CD4-positive, alpha-beta memory T cell (primary cell): Measurements from ENCODE around the gene ADSS1. TPM values are rescaled to one million over a fixed set of nuclear protein-coding genes. Genes with fewer than 3 reads are reported as not detected.
"Not testable (repeated sequence)": the region's sequence is repeated elsewhere in the genome, so short reads cannot be mapped to it uniquely, and the experiment has no call there.

Source experiments
- CTCF ChIA-PET: fragments of 350-600 bp; sonication (Branson Sonifier 250); formaldehyde crosslinking; loops from one replicate; lab custom pipeline; 2021; ENCODE audit warnings: inconsistent platforms; ENCODE audit not compliant: partially characterized antibody; lab: Charles Lee
- POLR2A ChIA-PET: fragments of 350-600 bp; sonication (Branson Sonifier 250); formaldehyde crosslinking; loops from one replicate; lab custom pipeline; 2021; ENCODE audit not compliant: partially characterized antibody; lab: Charles Lee
- DNase-seq, 5 donors: peaks; one replicate each; pipeline versions ENCODE4 v3.0.0 to v3.0.0-alpha.2; 2020 to 2022; ENCODE audit warnings: mixed read lengths in 1 of 5
- H3K27ac ChIP-seq: one replicate; pipeline ENCODE4 v1.7.0; 2013; ENCODE audit warnings: low read depth, low read length
- H3K27me3 ChIP-seq: 2 replicates; pipeline ENCODE4 v1.7.0; 2013; ENCODE audit warnings: mild to moderate bottlenecking, low read length, moderate library complexity; ENCODE audit not compliant: insufficient read depth
- H3K36me3 ChIP-seq: 2 replicates; pipeline ENCODE4 v1.7.0; 2013; ENCODE audit warnings: mild to moderate bottlenecking, low read length, moderate library complexity; ENCODE audit not compliant: insufficient read depth
- H3K4me1 ChIP-seq: 2 replicates; pipeline ENCODE4 v1.7.0; 2013; ENCODE audit warnings: mild to moderate bottlenecking, low read length, moderate library complexity; ENCODE audit not compliant: insufficient read depth
- H3K4me3 ChIP-seq, 2 donors: one replicate each; pipeline ENCODE4 v1.7.0; 2013; ENCODE audit warnings: low read length in 2 of 2, mild to moderate bottlenecking in 1 of 2
- H3K9me3 ChIP-seq, 2 donors: one replicate each; pipeline ENCODE4 v1.7.0; 2013; ENCODE audit warnings: low read length in 2 of 2, control low read depth in 1 of 2; ENCODE audit not compliant: control insufficient read depth in 1 of 2
- H3K27ac Mint-ChIP-seq, 7 donors: one replicate each; pipeline ENCODE4 v1.8.0; 2020 to 2021; ENCODE audit warnings: mixed read lengths in 7 of 7, mild to moderate bottlenecking in 6 of 7, inconsistent platforms in 3 of 7, moderate library complexity in 3 of 7
- H3K27me3 Mint-ChIP-seq, 2 donors: one replicate each; pipeline ENCODE4 v1.8.0; 2020 to 2021; ENCODE audit warnings: mixed read lengths in 2 of 2
- H3K36me3 Mint-ChIP-seq, 2 donors: one replicate each; pipeline ENCODE4 v1.8.0; 2020 to 2021; ENCODE audit warnings: mixed read lengths in 2 of 2, inconsistent platforms in 1 of 2, mild to moderate bottlenecking in 1 of 2
- H3K4me1 Mint-ChIP-seq, 4 donors: one replicate each; pipeline ENCODE4 v1.8.0; 2020 to 2021; ENCODE audit warnings: mixed read lengths in 4 of 4, mild to moderate bottlenecking in 1 of 4
- H3K4me3 Mint-ChIP-seq, 8 donors: one replicate each; pipeline ENCODE4 v1.8.0; 2020 to 2021; ENCODE audit warnings: mixed read lengths in 8 of 8, mild to moderate bottlenecking in 7 of 8, moderate library complexity in 6 of 8, inconsistent platforms in 3 of 8
- H3K9me3 Mint-ChIP-seq, 8 donors: one replicate each; pipeline ENCODE4 v1.8.0; 2020 to 2021; ENCODE audit warnings: mixed read lengths in 8 of 8, mild to moderate bottlenecking in 5 of 8, inconsistent platforms in 3 of 8, moderate library complexity in 1 of 8
- intact Hi-C: fragments of 100-400 bp; cut with micrococcal nuclease; formaldehyde crosslinking; loops from one replicate; pipeline ENCODE4 v1.15.1; 2023
- polyA plus RNA-seq, 2 donors: library from polyadenylated mRNA; unstranded; fragments of 300-500 nt; fragmentation: Illumina TruSeq; gene quantifications; one replicate each; pipeline ENCODE4 v1.2.3, GENCODE V29; 2021
- total RNA-seq, 2 experiments: library from RNA; stranded (reverse); gene quantifications; one replicate each; pipeline ENCODE4 v1.2.3, GENCODE V29; 2021

The ADSS1 gene
- total and polyA plus RNA-seq, 4 experiments from 2014 or later, result 0.16 to 1.8 (median 1.5) TPM

DNA sequence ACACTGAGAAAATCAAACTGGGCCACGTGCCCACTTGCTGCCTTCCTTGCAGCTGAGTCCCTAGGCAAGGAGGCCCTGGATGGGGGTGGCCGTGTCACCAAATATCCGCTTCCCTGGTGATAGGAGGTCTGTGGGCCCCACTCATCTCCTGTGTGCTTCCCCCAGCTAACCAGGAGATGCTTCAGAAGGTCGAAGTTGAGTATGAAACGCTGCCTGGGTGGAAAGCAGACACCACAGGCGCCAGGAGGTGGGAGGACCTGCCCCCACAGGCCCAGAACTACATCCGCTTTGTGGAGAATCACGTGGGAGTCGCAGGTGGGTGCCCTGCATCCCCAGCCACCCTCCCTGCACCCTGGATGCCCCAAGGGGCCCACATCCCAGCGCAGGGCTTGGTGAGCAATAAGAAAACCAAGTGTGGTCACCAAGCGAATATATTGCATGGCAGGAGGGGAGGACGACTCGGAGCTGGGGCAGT, 22.1 kb downstream of the ADSS1 start:
- ChIA-PET CTCF (no interaction called here), POLR2A (no interaction called here)
- Mint-ChIP-seq H3K27me3 (no peaks in the 10 kb centered on the region), H3K9me3 (no peaks in the 10 kb centered on the region), H3K36me3 (no peaks in the 10 kb centered on the region), H3K4me1 (peaks cover 0 to 5% (median 4%) of the 10 kb centered on the region in 4 donors), H3K27ac (peak overlapping the region in 1 of 7 donors; percentile 42), H3K4me3 (peak overlapping the region in 1 of 8 donors; percentile 36)
- H3K27ac ChIP-seq, result no peak overlapping the region
- H3K4me3 ChIP-seq, result no peak overlapping the region
- H3K9me3 ChIP-seq, result no peaks in the 10 kb centered on the region
- peaks cover 4% of the 10 kb centered on the region for H3K4me1 ChIP-seq
- intact Hi-C loops, result no loop called here
- no peaks in the 10 kb centered on the region for H3K27me3 ChIP-seq
- H3K36me3 ChIP-seq, result no peaks in the 10 kb centered on the region
- DNase-seq, result no peak

DNA sequence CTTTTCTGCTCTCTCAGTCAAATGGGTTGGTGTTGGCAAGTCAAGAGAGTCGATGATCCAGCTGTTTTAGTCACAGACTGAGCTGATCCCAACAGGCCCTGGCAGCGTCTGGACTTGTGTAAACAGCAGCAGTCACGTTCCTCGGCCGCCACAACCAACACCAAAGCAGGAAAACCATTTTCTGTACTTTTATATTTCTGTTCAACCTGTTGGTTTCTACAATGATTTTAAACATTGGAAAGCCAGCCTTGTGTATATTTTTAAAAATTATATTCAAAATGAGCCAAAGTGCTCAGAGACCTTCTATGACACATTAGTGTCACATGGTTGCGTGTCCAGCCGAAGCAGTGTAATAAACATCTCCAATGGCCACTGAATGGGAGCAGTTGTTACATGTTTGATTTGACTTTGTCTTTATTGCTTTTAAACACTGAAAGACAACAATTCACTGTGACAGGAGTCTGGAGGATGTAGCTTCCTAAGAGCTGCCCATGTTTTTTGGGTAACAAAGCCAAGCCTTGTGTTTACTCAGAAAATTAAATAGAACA, 23.0 kb downstream of the ADSS1 start:
- H3K9me3 Mint-ChIP-seq, result no peaks in the 10 kb centered on the region
- ChIA-PET POLR2A (no interaction called here), CTCF (interaction anchor here (1.2 kb wide), 1 partner anchor 23 kb away, joined by 3 read pairs; the partner anchor contains the start of gene ADSS1)
- H3K4me3 ChIP-seq, result no peak overlapping the region
- H3K27ac ChIP-seq, result no peak overlapping the region
- H3K4me1 Mint-ChIP-seq, result peaks cover 0 to 5% (median 4%) of the 10 kb centered on the region in 4 donors
- H3K27me3 ChIP-seq, result no peaks in the 10 kb centered on the region
- no peak overlapping the region for H3K27ac Mint-ChIP-seq
- no peaks in the 10 kb centered on the region for H3K36me3 ChIP-seq
- H3K4me1 ChIP-seq, result peaks cover 6% of the 10 kb centered on the region
- H3K36me3 Mint-ChIP-seq, result no peaks in the 10 kb centered on the region
- no peak overlapping the region for H3K4me3 Mint-ChIP-seq
- intact Hi-C loops, result no loop called here
- no peaks in the 10 kb centered on the region for H3K27me3 Mint-ChIP-seq
- no peaks in the 10 kb centered on the region for H3K9me3 ChIP-seq
- no peak for DNase-seq

DNA sequence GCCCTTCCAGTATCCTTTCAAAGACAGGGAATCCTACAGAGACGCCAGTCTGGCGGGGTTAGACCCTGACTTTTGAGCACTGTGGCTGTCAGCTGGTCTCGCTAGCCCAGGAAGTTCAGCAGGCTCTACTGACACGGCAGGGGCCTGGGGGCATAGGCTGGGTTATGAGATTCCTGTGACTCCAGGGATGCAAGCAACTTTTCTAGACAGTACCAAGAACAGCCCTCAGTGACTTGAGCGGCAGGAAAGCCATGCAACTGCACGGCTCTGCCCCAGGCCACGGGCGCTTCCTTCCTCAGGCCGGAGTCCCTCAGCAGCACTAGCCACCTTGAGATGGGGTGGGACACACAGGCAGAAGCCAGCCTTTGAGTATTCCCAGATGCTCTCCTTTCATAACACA, 23.8 kb downstream of the ADSS1 start:
- no peaks in the 10 kb centered on the region for H3K27me3 Mint-ChIP-seq
- Histone ChIP-seq H3K4me3 (no peak overlapping the region), H3K4me1 (peaks cover 10% of the 10 kb centered on the region), H3K27me3 (no peaks in the 10 kb centered on the region), H3K36me3 (no peaks in the 10 kb centered on the region), H3K27ac (no peak overlapping the region), H3K9me3 (no peaks in the 10 kb centered on the region)
- ChIA-PET CTCF (no interaction called here), POLR2A (no interaction called here)
- H3K4me1 Mint-ChIP-seq, result peaks cover 3 to 12% (median 5%) of the 10 kb centered on the region in 4 donors
- H3K36me3 Mint-ChIP-seq, result peaks cover 0 to 4% of the 10 kb centered on the region in 2 donors
- DNase-seq, result peak in 1 of 5 donors; percentile 8
- no peak overlapping the region for H3K4me3 Mint-ChIP-seq
- intact Hi-C loops, result no loop called here
- H3K9me3 Mint-ChIP-seq, result no peaks in the 10 kb centered on the region
- no peak overlapping the region for H3K27ac Mint-ChIP-seq

DNA sequence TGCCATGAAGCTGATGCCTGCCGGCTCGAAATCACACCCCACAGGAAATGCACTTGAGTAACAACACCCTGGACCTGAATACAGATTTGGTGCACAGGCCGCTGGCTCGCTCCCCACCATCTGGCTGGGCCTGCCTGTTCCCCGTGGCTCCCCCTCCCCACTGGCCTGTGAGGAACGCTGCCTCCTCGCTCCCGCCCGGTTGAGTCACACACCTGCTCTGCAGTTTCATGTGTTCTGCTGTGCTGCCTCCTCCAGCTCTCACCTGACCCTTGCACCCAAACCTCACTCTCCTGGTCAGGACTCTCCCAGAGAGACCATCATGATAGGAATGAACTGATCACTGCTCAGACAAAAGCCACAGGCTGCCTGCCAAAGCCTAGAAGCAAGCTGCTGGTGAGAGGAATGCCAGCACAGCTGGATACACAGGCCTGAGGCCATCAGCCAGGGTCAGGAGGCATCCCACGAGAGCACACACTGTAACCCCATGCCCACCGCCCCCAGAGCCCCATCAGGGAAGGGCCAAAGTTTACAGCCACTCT, 25.2 kb downstream of the ADSS1 start:
- Mint-ChIP-seq H3K36me3 (peaks cover 0 to 12% of the 10 kb centered on the region in 2 donors), H3K27me3 (no peaks in the 10 kb centered on the region), H3K4me3 (peak overlapping the region in 1 of 8 donors; percentile 20), H3K27ac (no peak overlapping the region), H3K9me3 (no peaks in the 10 kb centered on the region), H3K4me1 (peaks cover 11 to 23% (median 12%) of the 10 kb centered on the region in 4 donors)
- Histone ChIP-seq H3K4me3 (no peak overlapping the region), H3K4me1 (peaks cover 17% of the 10 kb centered on the region), H3K27me3 (no peaks in the 10 kb centered on the region), H3K36me3 (no peaks in the 10 kb centered on the region), H3K27ac (no peak overlapping the region), H3K9me3 (no peaks in the 10 kb centered on the region)
- DNase-seq, result peak in 1 of 5 donors; percentile 7
- CTCF ChIA-PET, result no interaction called here
- intact Hi-C loops, result no loop called here
- POLR2A ChIA-PET, result no interaction called here

DNA sequence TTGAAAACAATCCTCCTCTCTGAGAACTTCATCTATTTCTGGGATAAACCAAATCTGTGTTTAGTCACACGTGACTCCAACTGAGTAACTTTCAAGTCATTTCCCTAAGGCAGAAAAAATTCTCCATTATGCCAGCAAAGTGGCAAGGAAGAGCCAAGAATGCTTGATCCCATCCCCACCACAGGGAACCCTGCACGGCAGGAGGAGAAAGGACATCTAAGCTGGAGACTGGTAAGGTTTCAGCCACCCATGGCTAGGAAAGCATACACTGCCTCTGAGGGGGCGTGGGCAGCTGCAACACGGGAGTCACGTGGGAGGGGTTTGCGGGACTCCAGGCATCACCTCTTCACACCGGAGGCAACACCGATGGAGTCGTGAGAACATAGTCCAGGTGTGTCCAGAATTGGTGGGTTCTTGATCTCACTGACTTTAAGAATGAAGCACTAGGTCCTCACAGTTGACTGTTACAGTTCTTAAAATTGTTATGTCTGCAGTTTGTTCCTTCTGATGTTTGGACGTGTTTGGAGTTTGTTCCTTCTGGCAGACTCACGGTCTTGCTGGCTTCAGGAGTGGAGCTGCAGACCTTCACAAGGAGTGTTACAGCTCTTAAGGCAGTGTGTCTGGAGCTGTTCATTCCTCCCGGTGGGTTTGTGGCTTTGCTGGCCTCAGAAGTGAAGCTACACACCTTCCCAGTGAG, 26.2 kb downstream of the ADSS1 start:
- H3K9me3 Mint-ChIP-seq, result peaks cover 0 to 3% (median 0%) of the 10 kb centered on the region in 8 donors
- H3K27ac Mint-ChIP-seq, result peak overlapping the region in 3 of 7 donors; percentile 22 to 35 (median 27)
- ChIA-PET CTCF (interaction anchor here (1.0 to 3.5 kb wide), 3 partner anchors 10 to 76 kb away, joined by 3 to 17 read pairs (median 3); no protein-coding TSS in a partner anchor), POLR2A (interaction anchor here (0.5 kb wide), 1 partner anchor 67 kb away, joined by 4 read pairs; no protein-coding TSS in a partner anchor)
- no peaks in the 10 kb centered on the region for H3K27me3 ChIP-seq
- H3K36me3 ChIP-seq, result no peaks in the 10 kb centered on the region
- no peaks in the 10 kb centered on the region for H3K9me3 ChIP-seq
- no peak for DNase-seq
- H3K36me3 Mint-ChIP-seq, result peaks cover 0 to 18% of the 10 kb centered on the region in 2 donors
- H3K27ac ChIP-seq, result no peak overlapping the region
- intact Hi-C loops, result loop anchor here (5.0 kb wide), 2 partner anchors 63 to 272 kb away; partner anchors contain the start of genes CDCA4 and INF2
- H3K4me1 ChIP-seq, result peaks cover 27% of the 10 kb centered on the region
- peak overlapping the region in 6 of 8 donors; percentile 9 to 56 (median 24) for H3K4me3 Mint-ChIP-seq
- no peaks in the 10 kb centered on the region for H3K27me3 Mint-ChIP-seq
- H3K4me3 ChIP-seq, result no peak overlapping the region
- H3K4me1 Mint-ChIP-seq, result peaks cover 15 to 33% (median 20%) of the 10 kb centered on the region in 4 donors

DNA sequence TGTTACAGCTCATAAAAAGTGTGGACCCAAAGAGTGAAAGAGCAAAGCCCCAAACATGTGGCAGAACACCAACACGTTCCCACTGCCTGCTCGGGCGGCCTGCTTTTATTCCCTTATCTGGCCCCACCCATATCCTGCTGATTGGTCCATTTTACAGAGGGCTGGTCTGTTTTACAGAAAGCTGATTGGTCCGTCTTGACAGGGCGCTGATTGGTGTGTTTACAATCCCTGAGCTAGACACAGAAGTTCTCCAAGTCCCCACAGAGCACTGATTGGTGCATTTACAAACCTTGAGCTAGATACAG, 26.7 kb downstream of the ADSS1 start:
- H3K27me3 ChIP-seq, H3K9me3 Mint-ChIP-seq, H3K9me3 ChIP-seq, H3K36me3 ChIP-seq, POLR2A ChIA-PET, H3K27me3 Mint-ChIP-seq, H3K4me3 ChIP-seq, H3K27ac ChIP-seq, DNase-seq: not testable (repeated sequence)
- H3K4me3 Mint-ChIP-seq, result peak overlapping the region in 6 of 8 donors; percentile 18 to 40 (median 25)
- intact Hi-C loops, result loop anchor here (5.0 kb wide), 2 partner anchors 63 to 272 kb away; partner anchors contain the start of genes CDCA4 and INF2
- H3K4me1 Mint-ChIP-seq, result peaks cover 15 to 36% (median 22%) of the 10 kb centered on the region in 4 donors
- peak overlapping the region in 4 of 7 donors; percentile 6 to 35 (median 20) for H3K27ac Mint-ChIP-seq
- CTCF ChIA-PET, result interaction anchor here (1.0 to 3.5 kb wide), 5 partner anchors 9 to 75 kb away, joined by 3 to 17 read pairs (median 3); no protein-coding TSS in a partner anchor
- H3K36me3 Mint-ChIP-seq, result peaks cover 0 to 21% of the 10 kb centered on the region in 2 donors
- H3K4me1 ChIP-seq, result peaks cover 29% of the 10 kb centered on the region
